Ovary (tissue), 9 donors: Measurements from ENCODE around the gene SNX8. TPM values are rescaled to one million over a fixed set of nuclear protein-coding genes. Genes with fewer than 3 reads are reported as not detected.

ENCODE experiments used
- DNase-seq, 5 donors: peaks; one replicate each; pipeline ENCODE4 v3.0.0-alpha.2; 2019 to 2020
- H3K27ac ChIP-seq, 2 donors: fragments of 200-600 bp; one replicate each; pipeline versions ENCODE4 v1.5.1 to v1.8.0; 2019 to 2022
- H3K27me3 ChIP-seq: fragments of 200-600 bp; one replicate; pipeline ENCODE4 v1.8.0; 2022
- H3K36me3 ChIP-seq: fragments of 200-600 bp; sonication (generic); one replicate; pipeline ENCODE4 v1.5.1; 2019
- H3K4me1 ChIP-seq: one replicate; pipeline ENCODE4 v1.8.1; 2013; ENCODE audit warnings: mild to moderate bottlenecking, moderate library complexity; ENCODE audit not compliant: insufficient read depth
- H3K4me3 ChIP-seq: fragments of 200-600 bp; sonication (generic); one replicate; pipeline ENCODE4 v1.5.1; 2017
- H3K9me3 ChIP-seq, 2 donors: fragments of 200-600 bp in 1 of 2; sonication (generic) in 1 of 2; one replicate each; pipeline versions ENCODE4 v1.5.1 to v1.8.1; 2013 to 2019; ENCODE audit warnings: mild to moderate bottlenecking in 1 of 2, moderate library complexity in 1 of 2
- CTCF ChIP-seq, 3 donors: fragments of 450-650 bp in 2 of 3; fragments of 200-600 bp in 1 of 3; IDR thresholded peaks; one replicate each; pipeline versions ENCODE4 v1.5.1 to v1.8.0; 2016 to 2022; ENCODE audit warnings: antibody characterized with exemption in 3 of 3, mild to moderate bottlenecking in 1 of 3
- EP300 ChIP-seq: sonication (generic); formaldehyde crosslinking; IDR thresholded peaks from one replicate; pipeline ENCODE4 v1.6.1; 2017; ENCODE audit warnings: antibody characterized with exemption
- POLR2A ChIP-seq: fragments of 450-650 bp; IDR thresholded peaks from one replicate; pipeline ENCODE4 v1.6.1; 2017; ENCODE audit warnings: antibody characterized with exemption, mild to moderate bottlenecking, moderate library complexity
- WGBS, 3 donors: extraction: QIAGEN DNeasy Blood & Tissue Kit in 1 of 3; methylation state at CpG; one replicate each; pipeline versions ENCODE4 v1.1.5 to v1.1.7; 2013 to 2017; 5-methylcytosine and 5-hydroxymethylcytosine counted together
- intact Hi-C, 4 donors: fragments of 100-400 bp; cut with DNase I; formaldehyde crosslinking; loops; one replicate each; pipeline versions ENCODE4 v1.11.0 to v1.15.1; 2022 to 2023
- polyA plus RNA-seq, 2 donors: library from polyadenylated mRNA; stranded (reverse); fragments of 200-250 nt in 1 of 2; fragments of 350-450 nt in 1 of 2; fragmentation: Illumina TruSeq in 1 of 2; extraction: RNeasy Lipid Tissue Mini Kit (QIAGEN cat#74804) in 1 of 2; gene quantifications; one replicate each; pipeline ENCODE4 v1.2.3, GENCODE V29; 2013 to 2014
- total RNA-seq, 7 donors: library from RNA; depleted of rRNA in 2 of 7; stranded (reverse); fragments of >200 nt in 2 of 7; fragmentation: NEBNext Ultra II Directional in 3 of 7; extraction: Animal tissue kit (Norgen Biotek cat#: 25700) in 3 of 7; gene quantifications; one replicate each; pipeline versions ENCODE4 v1.1.0 to v1.2.4, GENCODE V29; 2016 to 2023
- donor health status: DM: no; HTN: no; CAD: no; lungs with moderate emphysema.
- donor health status: DM: no; HTN: no; CAD: no.
- donor health status: Bipolar disorder and iron deficiency.
- donor health status: DM: yes; HTN: yes; CAD: no.
- donor health status: DM: no; HTN: no; CAD: no.
- donor health status: DM: yes; HTN: yes; CAD: no.

SNX8 gene
- total and polyA plus RNA-seq, 9 donors: 3.2 to 37.2 (median 19.2) TPM

GRCh38 chr7:2211259-2211880 lies 102.9 kb downstream of the SNX8 start:
- no peak overlapping the region for H3K27ac ChIP-seq
- no peak overlapping the region for H3K4me3 ChIP-seq
- H3K27me3 ChIP-seq: no peaks in the 10 kb centered on the region
- H3K4me1 ChIP-seq: no peaks in the 10 kb centered on the region
- no peaks in the 10 kb centered on the region for H3K36me3 ChIP-seq
- H3K9me3 ChIP-seq: no peaks in the 10 kb centered on the region
- intact Hi-C loops: loop anchor here (5.0 to 10.0 kb wide), 5 partner anchors 407 to 629 kb away; no protein-coding TSS in a partner anchor
- 83 to 87% (median 86%) methylated on average over 13 to 15 of the region's 15 CpGs for WGBS, 3 donors
- DNase-seq: peak in 1 of 5 donors; percentile 30
- TF ChIP-seq EP300: no peak
- TF ChIP-seq CTCF (IDR thresholded peaks at IDR 0.05): no peak
- TF ChIP-seq POLR2A: no peak

- peak in 1 of 5 donors; percentile 27 for DNase-seq
- Histone ChIP-seq H3K4me1 (no peaks in the 10 kb centered on the region), H3K36me3 (no peaks in the 10 kb centered on the region), H3K4me3 (no peak overlapping the region), H3K27me3 (no peaks in the 10 kb centered on the region), H3K27ac (no peak overlapping the region), H3K9me3 (no peaks in the 10 kb centered on the region)
- no peak for TF ChIP-seq EP300
- no peak for TF ChIP-seq POLR2A
- TF ChIP-seq CTCF (IDR thresholded peaks at IDR 0.05): no peak
- 89 to 97% (median 92%) methylated on average over 29 to 30 of the region's 30 CpGs for WGBS, 3 donors
- intact Hi-C loops: loop anchor here (5.0 to 10.0 kb wide), 5 partner anchors 406 to 628 kb away; no protein-coding TSS in a partner anchor
Measured at GRCh38 chr7:2210551-2211258, 103.5 kb downstream of the SNX8 start.

- no peak for TF ChIP-seq CTCF (IDR thresholded peaks at IDR 0.05)
- no peak for TF ChIP-seq EP300
- TF ChIP-seq POLR2A: no peak
- peak in 1 of 5 donors; percentile 23 for DNase-seq
- peaks cover 2% of the 10 kb centered on the region for H3K4me1 ChIP-seq
- intact Hi-C loops: loop anchor here (5.0 to 10.0 kb wide), 8 partner anchors 105 to 628 kb away; no protein-coding TSS in a partner anchor
- no peak overlapping the region for H3K27ac ChIP-seq
- H3K36me3 ChIP-seq: no peaks in the 10 kb centered on the region
- no peak overlapping the region for H3K4me3 ChIP-seq
- 80 to 87% (median 81%) methylated on average over 8 of the region's 8 CpGs for WGBS, 3 donors
- no peaks in the 10 kb centered on the region for H3K9me3 ChIP-seq
- H3K27me3 ChIP-seq: no peaks in the 10 kb centered on the region
Measured at GRCh38 chr7:2209961-2210323, 104.3 kb downstream of the SNX8 start.

GRCh38 chr7:2209146-2209960 lies 104.9 kb downstream of the SNX8 start:
- 48 to 80% (median 56%) methylated on average over 11 to 21 of the region's 21 CpGs for WGBS, 3 donors
- TF ChIP-seq CTCF (IDR thresholded peaks at IDR 0.05): peak; percentile 46 to 87 (median 79)
- TF ChIP-seq POLR2A: no peak
- TF ChIP-seq EP300: no peak
- H3K27me3 ChIP-seq: no peaks in the 10 kb centered on the region
- intact Hi-C loops: loop anchor here in 3 of 4 donors (5.0 to 10.0 kb wide), 5 partner anchors 105 to 625 kb away; no protein-coding TSS in a partner anchor
- no peak overlapping the region for H3K27ac ChIP-seq
- peaks cover 3% of the 10 kb centered on the region for H3K4me1 ChIP-seq
- no peak overlapping the region for H3K4me3 ChIP-seq
- no peaks in the 10 kb centered on the region for H3K36me3 ChIP-seq
- H3K9me3 ChIP-seq: no peaks in the 10 kb centered on the region
- DNase-seq: peak; percentile 71 to 89 (median 85)
